Peyer's patch (tissue), 4 donors: ENCODE measurements around the gene SRSF5.

Experiments
- POLR2A ChIP-seq, 2 donors: fragments of 450-650 bp; IDR thresholded peaks; one replicate each; pipeline ENCODE4 v1.5.1; 2017; ENCODE audit warnings: antibody characterized with exemption in 2 of 2, mild to moderate bottlenecking in 2 of 2, moderate library complexity in 2 of 2
- TF ChIP-seq, protein P1 (sequence below), 6 experiments: fragments of 450-650 bp in 4 of 6; fragments of 200-600 bp in 2 of 6; sonication (generic) in 1 of 6; IDR thresholded peaks; one replicate each; pipeline ENCODE4 v1.5.1; 2017 to 2019; ENCODE audit warnings: antibody characterized with exemption in 6 of 6, mild to moderate bottlenecking in 3 of 6, moderate library complexity in 1 of 6

DNA sequence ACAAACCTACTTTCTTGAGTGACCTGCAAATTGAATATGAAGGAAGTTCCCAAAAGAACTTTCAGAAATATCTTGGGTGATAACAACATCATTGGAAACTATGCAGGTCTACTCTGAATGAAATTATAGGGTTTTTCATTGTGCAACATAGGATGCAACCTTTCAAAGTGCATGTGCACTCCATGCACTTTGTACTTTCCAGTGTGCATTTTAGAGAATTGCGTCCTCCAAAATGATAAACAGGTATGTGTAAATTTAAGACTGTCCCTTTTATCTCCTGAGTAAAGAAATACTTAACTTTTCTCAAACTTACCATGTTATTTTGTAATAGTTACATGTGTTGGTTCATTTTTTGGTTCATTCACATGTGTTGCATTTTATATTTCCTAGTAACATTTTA lies 13.2 kb downstream of the SRSF5 start:
- TF ChIP-seq, protein P1, sequence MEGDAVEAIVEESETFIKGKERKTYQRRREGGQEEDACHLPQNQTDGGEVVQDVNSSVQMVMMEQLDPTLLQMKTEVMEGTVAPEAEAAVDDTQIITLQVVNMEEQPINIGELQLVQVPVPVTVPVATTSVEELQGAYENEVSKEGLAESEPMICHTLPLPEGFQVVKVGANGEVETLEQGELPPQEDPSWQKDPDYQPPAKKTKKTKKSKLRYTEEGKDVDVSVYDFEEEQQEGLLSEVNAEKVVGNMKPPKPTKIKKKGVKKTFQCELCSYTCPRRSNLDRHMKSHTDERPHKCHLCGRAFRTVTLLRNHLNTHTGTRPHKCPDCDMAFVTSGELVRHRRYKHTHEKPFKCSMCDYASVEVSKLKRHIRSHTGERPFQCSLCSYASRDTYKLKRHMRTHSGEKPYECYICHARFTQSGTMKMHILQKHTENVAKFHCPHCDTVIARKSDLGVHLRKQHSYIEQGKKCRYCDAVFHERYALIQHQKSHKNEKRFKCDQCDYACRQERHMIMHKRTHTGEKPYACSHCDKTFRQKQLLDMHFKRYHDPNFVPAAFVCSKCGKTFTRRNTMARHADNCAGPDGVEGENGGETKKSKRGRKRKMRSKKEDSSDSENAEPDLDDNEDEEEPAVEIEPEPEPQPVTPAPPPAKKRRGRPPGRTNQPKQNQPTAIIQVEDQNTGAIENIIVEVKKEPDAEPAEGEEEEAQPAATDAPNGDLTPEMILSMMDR (IDR thresholded peaks at IDR 0.05) = no peak
- TF ChIP-seq POLR2A (IDR thresholded peaks at IDR 0.05) = no peak
